PC-3 (cell line): ENCODE data around the gene INS. TPM values are rescaled to one million over a fixed set of nuclear protein-coding genes. Genes with fewer than 3 reads are reported as not detected.

Source experiments
- ATAC-seq: fragments of 200-7000 bp; cut with Tn5 transposase; 2 replicates; pipeline ENCODE4 v1.9.1; 2020; ENCODE audit warnings: mild to moderate bottlenecking, moderate library complexity
- BruUV-seq: library from RNA; stranded (reverse); fragments of 400-500 nt; replicated peaks from 2 replicates; lab custom pipeline; 2021; lab: Mats Ljungman, UMichigan
- CTCF ChIA-PET: fragments of 300-600 bp; sonication (Branson Sonifier 250); formaldehyde crosslinking; loops from one replicate; lab custom pipeline; 2022; ENCODE audit warnings: antibody characterized with exemption; lab: Charles Lee
- POLR2A ChIA-PET: fragments of 300-600 bp; sonication (Branson Sonifier 250); formaldehyde crosslinking; loops from one replicate; lab custom pipeline; 2022; ENCODE audit warnings: antibody characterized with exemption; ENCODE audit not compliant: unreplicated experiment; lab: Charles Lee
- DNase-seq: peaks from one replicate; pipeline ENCODE4 v3.0.0-alpha.2; 2015
- H2AFZ ChIP-seq: fragments of 300-600 bp; sonication (generic); 2 replicates; pipeline ENCODE4 v1.6.0; 2016; ENCODE audit warnings: antibody characterized with exemption, low read length
- H3F3A ChIP-seq: fragments of 300-600 bp; sonication (generic); one replicate; pipeline ENCODE4 v1.6.0; 2017; ENCODE audit warnings: antibody characterized with exemption, low read length, control low read depth, mild to moderate bottlenecking; ENCODE audit not compliant: unreplicated experiment
- H3K27ac ChIP-seq: fragments of 300-600 bp; sonication (generic); 2 replicates; pipeline ENCODE4 v1.5.1; 2016; ENCODE audit warnings: mild to moderate bottlenecking, low read length
- H3K27me3 ChIP-seq: fragments of 300-600 bp; sonication (generic); 2 replicates; pipeline ENCODE4 v1.6.1; 2016; ENCODE audit warnings: low read length, mixed read lengths
- H3K36me3 ChIP-seq: fragments of 300-600 bp; sonication (generic); 2 replicates; pipeline ENCODE4 v1.6.1; 2016; ENCODE audit warnings: low read depth, mixed run types, low read length, mixed read lengths
- H3K4me1 ChIP-seq: fragments of 300-600 bp; sonication (generic); 2 replicates; pipeline ENCODE4 v1.5.1; 2016; ENCODE audit warnings: low read length; ENCODE audit not compliant: insufficient read depth
- H3K4me2 ChIP-seq: fragments of 300-600 bp; sonication (generic); 2 replicates; pipeline ENCODE4 v1.6.0; 2016; ENCODE audit warnings: low read length
- H3K4me3 ChIP-seq: fragments of 300-600 bp; sonication (generic); 2 replicates; pipeline ENCODE4 v1.5.1; 2016; ENCODE audit warnings: mild to moderate bottlenecking, low read length, mixed read lengths
- H3K79me2 ChIP-seq: fragments of 300-600 bp; sonication (generic); 2 replicates; pipeline ENCODE4 v1.6.1; 2017; ENCODE audit warnings: low read length, mixed read lengths
- H3K9ac ChIP-seq: fragments of 300-600 bp; sonication (generic); 2 replicates; pipeline ENCODE4 v1.6.0; 2016; ENCODE audit warnings: mild to moderate bottlenecking, low read length
- H3K9me2 ChIP-seq: fragments of 300-600 bp; sonication (generic); replicated peaks from 2 replicates; pipeline ENCODE4 v1.6.1; 2016; ENCODE audit warnings: mixed run types, low read length, mixed read lengths
- H3K9me3 ChIP-seq: fragments of 300-600 bp; sonication (generic); 2 replicates; pipeline ENCODE4 v1.6.1; 2016; ENCODE audit warnings: low read length, mixed read lengths
- H4K20me1 ChIP-seq: fragments of 300-600 bp; sonication (generic); 2 replicates; pipeline ENCODE4 v1.6.1; 2016; ENCODE audit warnings: low read length, mixed read lengths
- CTCF ChIP-seq: fragments of 300-600 bp; sonication (generic); conservative IDR thresholded peaks from 2 replicates; pipeline ENCODE4 v1.5.1; 2017; ENCODE audit warnings: antibody characterized with exemption, low read depth, mild to moderate bottlenecking, low read length
- EZH2 ChIP-seq: fragments of 300-600 bp; sonication (generic); IDR thresholded peaks from one replicate; pipeline ENCODE4 v1.6.1; 2017; ENCODE audit warnings: antibody characterized with exemption, mild to moderate bottlenecking, low read length; ENCODE audit not compliant: unreplicated experiment
- EZH2phosphoT487 ChIP-seq: fragments of 300-600 bp; sonication (generic); IDR thresholded peaks from 2 replicates; pipeline ENCODE4 v1.6.1; 2018; ENCODE audit warnings: mild to moderate bottlenecking, antibody characterized with exemption, low read length, borderline replicate concordance
- intact Hi-C: fragments of 100-400 bp; cut with micrococcal nuclease; formaldehyde crosslinking; loops from 2 replicates; pipeline ENCODE4 v1.9.0; 2023
- total RNA-seq: library from RNA; depleted of rRNA; stranded (reverse); fragments of >200 nt; gene quantifications from 2 replicates; pipeline ENCODE4 v1.2.3, GENCODE V29; 2014

The INS gene
- total RNA-seq, 1 experiment from 2014 or later: not detected

DNA sequence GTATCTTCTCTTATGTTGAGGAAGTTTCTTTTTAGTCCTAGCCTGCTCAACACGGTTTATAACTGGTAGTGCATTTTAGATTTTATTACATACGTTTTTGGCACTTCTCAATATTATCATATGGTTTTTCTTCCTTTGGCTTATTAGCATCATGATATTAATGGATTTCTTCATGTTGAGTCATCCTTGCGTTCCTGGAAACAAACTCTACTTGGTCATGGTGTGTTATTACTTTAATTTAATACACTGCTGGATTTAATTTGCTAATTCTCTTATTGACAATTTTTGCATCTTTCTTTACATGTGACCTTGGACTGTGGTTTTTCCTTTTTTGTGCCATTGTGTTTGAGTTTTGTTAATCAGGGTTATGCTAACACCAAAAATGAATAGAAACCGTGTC, 42.3 kb downstream of the INS start:
- TF ChIP-seq CTCF: no peak
- TF ChIP-seq EZH2: no peak
- no peak for TF ChIP-seq EZH2phosphoT487
- Histone ChIP-seq H3K27me3 (no peaks in the 10 kb centered on the region), H3K4me2 (no peak overlapping the region), H3K9me2 (no peaks in the 10 kb centered on the region), H3K79me2 (no peaks in the 10 kb centered on the region), H3F3A (no peaks in the 10 kb centered on the region), H3K36me3 (no peaks in the 10 kb centered on the region), H3K4me3 (no peak overlapping the region), H3K9ac (no peak overlapping the region), H3K9me3 (no peaks in the 10 kb centered on the region), H4K20me1 (no peaks in the 10 kb centered on the region), H3K27ac (no peak overlapping the region), H2AFZ (no peak overlapping the region), H3K4me1 (peaks cover 7% of the 10 kb centered on the region; the same call in 1 of the 2 replicates)
- ATAC-seq (no peak), DNase-seq (no peak)
- intact Hi-C loops: no loop called here
- BruUV-seq: no TSS peak
- POLR2A ChIA-PET: no interaction called here
- CTCF ChIA-PET: no interaction called here

- no TSS peak for BruUV-seq
- no peaks in the 10 kb centered on the region for H3K36me3 ChIP-seq
- ATAC-seq (no peak), DNase-seq (no peak)
- no peak overlapping the region for H3K27ac ChIP-seq
- H3F3A ChIP-seq: no peaks in the 10 kb centered on the region
- no peaks in the 10 kb centered on the region for H3K79me2 ChIP-seq
- no peak for TF ChIP-seq EZH2phosphoT487
- no peak for TF ChIP-seq EZH2
- no peak for TF ChIP-seq CTCF
- no peak overlapping the region for H3K9ac ChIP-seq
- ChIA-PET POLR2A (no interaction called here), CTCF (no interaction called here)
- H3K4me2 ChIP-seq: no peak overlapping the region
- H3K9me3 ChIP-seq: no peaks in the 10 kb centered on the region
- H3K4me1 ChIP-seq: no peaks in the 10 kb centered on the region
- no peaks in the 10 kb centered on the region for H3K9me2 ChIP-seq
- intact Hi-C loops: no loop called here
- H4K20me1 ChIP-seq: no peaks in the 10 kb centered on the region
- H2AFZ ChIP-seq: no peak overlapping the region
- H3K4me3 ChIP-seq: no peak overlapping the region
- H3K27me3 ChIP-seq: no peaks in the 10 kb centered on the region
These were observed 44.3 kb downstream of the INS start for GRCh38 chr11:2116680-2117079.

DNA sequence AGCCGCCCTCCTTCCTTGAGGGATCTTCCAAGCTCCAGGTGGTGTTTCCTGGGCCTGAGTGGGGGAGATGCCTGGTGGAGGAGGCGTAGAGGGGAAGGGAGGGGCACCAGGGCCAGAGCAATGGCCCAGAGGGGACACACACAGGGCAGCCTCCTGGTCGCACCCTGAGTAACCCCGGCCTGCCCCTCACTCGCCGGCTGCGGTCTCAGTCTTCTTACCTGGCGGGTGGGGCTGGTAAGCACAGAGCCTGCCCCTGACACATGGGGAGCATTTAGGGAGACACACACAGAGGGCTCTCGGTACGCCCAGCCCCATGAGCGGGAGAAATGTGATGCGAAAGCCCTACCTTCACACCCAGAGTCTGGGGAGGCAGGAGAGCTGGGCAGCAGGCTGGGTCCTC, 45.7 kb downstream of the INS start:
- ChIA-PET CTCF (no interaction called here), POLR2A (no interaction called here)
- ATAC-seq (no peak), DNase-seq (no peak)
- H3K4me2 ChIP-seq: no peak overlapping the region
- no peaks in the 10 kb centered on the region for H4K20me1 ChIP-seq
- H3K9me3 ChIP-seq: no peaks in the 10 kb centered on the region
- intact Hi-C loops: no loop called here
- H3K9ac ChIP-seq: no peak overlapping the region
- TF ChIP-seq EZH2 (no peak), CTCF (no peak), EZH2phosphoT487 (no peak)
- no TSS peak for BruUV-seq
- H2AFZ ChIP-seq: no peak overlapping the region
- no peak overlapping the region for H3K27ac ChIP-seq
- H3K9me2 ChIP-seq: no peaks in the 10 kb centered on the region
- H3F3A ChIP-seq: no peaks in the 10 kb centered on the region
- H3K79me2 ChIP-seq: no peaks in the 10 kb centered on the region
- H3K36me3 ChIP-seq: no peaks in the 10 kb centered on the region
- H3K27me3 ChIP-seq: no peaks in the 10 kb centered on the region
- H3K4me3 ChIP-seq: no peak overlapping the region
- H3K4me1 ChIP-seq: no peaks in the 10 kb centered on the region
